Measurements from ENCODE around the gene BRINP1. TPM values are rescaled to one million over a fixed set of nuclear protein-coding genes. Genes with fewer than 3 reads are reported as not detected.

The BRINP1 gene
- total RNA-seq, 1 experiment from 2014 or later, result 14.0 TPM

GRCh38 chr9:119366909-119367682 lies 2.1 kb downstream of the BRINP1 start:
- TF ChIP-seq CTCF (conservative IDR thresholded peaks at IDR 0.05), result no peak
- no peak overlapping the region for H3K27ac Mint-ChIP-seq
- H3K4me1 Mint-ChIP-seq, result peaks cover 54 to 59% of the 10 kb centered on the region in 2 experiments
- Histone ChIP-seq H3K27ac (ENCODE audit: insufficient read length, low read depth, low read length) (no peak overlapping the region), H3K4me1 (ENCODE audit: insufficient read depth, low read length) (peaks cover 12% of the 10 kb centered on the region), H2AK5ac (ENCODE audit: insufficient read length, low read length) (no peak overlapping the region), H3K79me2 (ENCODE audit: insufficient read depth, low read length) (peaks cover 5% of the 10 kb centered on the region; the same call in 1 of the 2 replicates), H3K18ac (ENCODE audit: insufficient read length, low read depth, low read length) (no peak overlapping the region), H3K56ac (ENCODE audit: insufficient read length, low read depth, low read length) (no peak overlapping the region), H2AFZ (ENCODE audit: low read length) (no peak overlapping the region), H3T11ph (ENCODE audit: low read length) (no peak overlapping the region), H4K8ac (replicated peaks; ENCODE audit: insufficient read length, low read depth, low read length) (no peak overlapping the region), H3K27me3 (ENCODE audit: insufficient read depth, low read length) (no peaks in the 10 kb centered on the region; the same call in 1 of the 2 replicates), H3K4me2 (ENCODE audit: insufficient read depth, insufficient read length, low read length) (peak overlapping the region; percentile 100), H4K5ac (ENCODE audit: insufficient read length, low read depth, low read length) (no peak overlapping the region), H2BK15ac (ENCODE audit: low read depth, low read length) (no peak overlapping the region), H2BK120ac (ENCODE audit: low read depth, low read length, poor library complexity, severe bottlenecking) (no peak overlapping the region), H3K23me2 (ENCODE audit: insufficient read length, low read depth, low read length, poor library complexity, severe bottlenecking) (peaks cover 17% of the 10 kb centered on the region), H3K9me3 (ENCODE audit: control insufficient read depth, low read depth, low read length) (no peaks in the 10 kb centered on the region), H3K14ac (ENCODE audit: insufficient read depth, low read length) (no peak overlapping the region), H4K20me1 (ENCODE audit: control insufficient read depth, insufficient read depth, insufficient read length) (no peaks in the 10 kb centered on the region), H2BK12ac (ENCODE audit: insufficient read length, low read depth, low read length) (no peak overlapping the region), H2BK20ac (ENCODE audit: low read depth, low read length, poor library complexity, severe bottlenecking) (no peak overlapping the region), H3K4ac (ENCODE audit: low read depth, low read length) (no peak overlapping the region), H4K91ac (ENCODE audit: insufficient read length, low read depth, low read length) (no peak overlapping the region), H3K79me1 (ENCODE audit: insufficient read depth, low read depth, low read length, poor library complexity, severe bottlenecking) (no peaks in the 10 kb centered on the region), H3K23ac (ENCODE audit: insufficient read length, low read depth, low read length) (no peak overlapping the region), H3K9ac (ENCODE audit: extremely low read depth, insufficient read length, low read length) (no peak overlapping the region), H2BK5ac (ENCODE audit: insufficient read length, low read length) (no peak overlapping the region)
- DNase-seq, result no peak
- WGBS (ENCODE audit: extremely low coverage, insufficient read length, low lambda C conversion rate), result no CpG with 5 or more reads among the region's 9 CpGs
- H3K27me3 Mint-ChIP-seq (ENCODE audit: low read depth), result peaks cover 33% of the 10 kb centered on the region
- H3K4me3 Mint-ChIP-seq, result peak overlapping the region; percentile 91 to 98
- H3K9me3 Mint-ChIP-seq, result no peaks in the 10 kb centered on the region
- H3K36me3 Mint-ChIP-seq (ENCODE audit: insufficient read depth in 1 of 3, low read depth in 3 of 3), result peaks cover 0 to 11% (median 8%) of the 10 kb centered on the region in 3 experiments; a peak in 5 of 7 replicates

All from H9 (cell line).